B cell (primary cell): ENCODE results near the gene RBM22. TPM values are rescaled to one million over a fixed set of nuclear protein-coding genes. Genes with fewer than 3 reads are reported as not detected.

ENCODE experiments used
- ATAC-seq: fragments of 200-7000 bp; cut with Tn5 transposase; one replicate; pipeline ENCODE4 v1.10.0; 2021; ENCODE audit warnings: low read depth, mild to moderate bottlenecking, moderate number of reproducible peaks, moderate library complexity
- CTCF ChIA-PET: fragments of 350-600 bp; sonication (Branson Sonifier 250); formaldehyde crosslinking; loops from one replicate; lab custom pipeline; 2021; ENCODE audit warnings: antibody characterized with exemption, inconsistent platforms; lab: Charles Lee
- POLR2A ChIA-PET: fragments of 350-600 bp; sonication (Branson Sonifier 250); formaldehyde crosslinking; loops from one replicate; lab custom pipeline; 2021; ENCODE audit warnings: antibody characterized with exemption; lab: Charles Lee
- DNase-seq: peaks from one replicate; pipeline ENCODE4 v3.0.0; 2013
- H2AFZ ChIP-seq: 2 replicates; pipeline ENCODE4 v1.6.1; 2012; ENCODE audit warnings: mild to moderate bottlenecking, low read depth, low read length; ENCODE audit not compliant: insufficient read depth, poor library complexity, severe bottlenecking
- H3K27ac ChIP-seq, 2 donors: 1 replicate in 1 of 2; 2 replicates in 1 of 2; pipeline ENCODE4 v1.5.1; 2012 to 2013; ENCODE audit warnings: low read length in 2 of 2, mild to moderate bottlenecking in 2 of 2, moderate library complexity in 1 of 2
- H3K27me3 ChIP-seq, 4 experiments: fragments of 200-600 bp in 1 of 4; sonication (generic) in 1 of 4; replicated peaks in 1 of 4; 1 replicate in 2 of 4; 2 replicates in 2 of 4; pipeline versions ENCODE4 v1.6.1 to v1.7.0; 2013 to 2016; ENCODE audit warnings: low read length in 3 of 4, mild to moderate bottlenecking in 2 of 4, mixed read lengths in 1 of 4, moderate library complexity in 1 of 4; ENCODE audit not compliant: insufficient read depth in 4 of 4, control insufficient read depth in 3 of 4; ENCODE audit errors: control extremely low read depth in 1 of 4
- H3K36me3 ChIP-seq, 2 experiments: replicated peaks in 1 of 2; 1 replicate in 1 of 2; 2 replicates in 1 of 2; pipeline versions ENCODE4 v1.6.1 to v1.7.1; 2013; ENCODE audit warnings: low read length in 1 of 2; ENCODE audit not compliant: insufficient read depth in 2 of 2, control insufficient read depth in 1 of 2; ENCODE audit errors: control extremely low read depth in 1 of 2, extremely low read depth in 1 of 2
- H3K4me1 ChIP-seq, 2 donors: fragments of 200-600 bp in 1 of 2; sonication (generic) in 1 of 2; 1 replicate in 1 of 2; 2 replicates in 1 of 2; pipeline versions ENCODE4 v1.5.1 to v1.6.1; 2013 to 2017; ENCODE audit warnings: low read length in 2 of 2; ENCODE audit not compliant: control insufficient read depth in 2 of 2, insufficient read depth in 2 of 2
- H3K4me2 ChIP-seq: replicated peaks from 2 replicates; pipeline ENCODE3; 2012; ENCODE audit warnings: mild to moderate bottlenecking, low read depth, low read length; ENCODE audit not compliant: poor library complexity, severe bottlenecking
- H3K4me3 ChIP-seq, 5 experiments: fragments of 200-600 bp in 1 of 5; sonication (generic) in 1 of 5; 1 replicate in 3 of 5; 2 replicates in 2 of 5; pipeline versions ENCODE4 v1.5.1 to v1.7.0; 2011 to 2016; ENCODE audit warnings: low read length in 4 of 5, mild to moderate bottlenecking in 4 of 5, low read depth in 2 of 5, control low read depth in 1 of 5, moderate library complexity in 1 of 5; ENCODE audit not compliant: insufficient read depth in 1 of 5; ENCODE audit errors: control extremely low read depth in 1 of 5, extremely low read depth in 1 of 5
- H3K79me2 ChIP-seq: fragments of 200-600 bp; sonication (generic); one replicate; pipeline ENCODE4 v1.6.0; 2016; ENCODE audit warnings: low read length; ENCODE audit not compliant: control insufficient read depth, insufficient read depth
- H3K9ac ChIP-seq: fragments of 200-600 bp; sonication (generic); 2 replicates; pipeline ENCODE4 v1.6.1; 2017; ENCODE audit warnings: mild to moderate bottlenecking, low read length, moderate library complexity
- H3K9me3 ChIP-seq, 3 donors: one replicate each; pipeline versions ENCODE4 v1.6.1 to v1.7.1; 2013; ENCODE audit warnings: low read length in 2 of 3; ENCODE audit not compliant: control insufficient read depth in 2 of 3, insufficient read depth in 1 of 3; ENCODE audit errors: control extremely low read depth in 1 of 3
- H4K20me1 ChIP-seq: 2 replicates; pipeline ENCODE4 v1.6.0; 2012; ENCODE audit warnings: mild to moderate bottlenecking, low read length; ENCODE audit not compliant: insufficient read depth, control insufficient read depth, poor library complexity, severe bottlenecking
- H3K27ac Mint-ChIP-seq: one replicate; pipeline ENCODE4 v1.8.0; 2021; ENCODE audit warnings: mixed read lengths
- H3K27me3 Mint-ChIP-seq: one replicate; pipeline ENCODE4 v1.8.0; 2021; ENCODE audit warnings: mixed read lengths
- H3K4me1 Mint-ChIP-seq: one replicate; pipeline ENCODE4 v1.8.0; 2021; ENCODE audit warnings: mixed read lengths
- H3K4me3 Mint-ChIP-seq: one replicate; pipeline ENCODE4 v1.8.0; 2021; ENCODE audit warnings: mixed read lengths
- H3K9me3 Mint-ChIP-seq: one replicate; pipeline ENCODE4 v1.8.0; 2022; ENCODE audit warnings: mixed read lengths; ENCODE audit not compliant: insufficient read depth
- CTCF ChIP-seq: fragments of 200-600 bp; IDR thresholded peaks from one replicate; pipeline ENCODE4 v1.8.0; 2022; ENCODE audit warnings: antibody characterized with exemption, mild to moderate bottlenecking
- EZH2 ChIP-seq: IDR thresholded peaks from 2 replicates; pipeline ENCODE4 v1.6.1; 2012; ENCODE audit warnings: borderline replicate concordance, low read depth, mild to moderate bottlenecking, moderate library complexity, low read length; ENCODE audit not compliant: insufficient read depth, poor library complexity, severe bottlenecking
- WGBS: methylation state at CpG from one replicate; pipeline ENCODE4 v1.1.5; 2013; ENCODE audit warnings: missing lambda C conversion rate; ENCODE audit not compliant: insufficient coverage; 5-methylcytosine and 5-hydroxymethylcytosine counted together
- intact Hi-C: fragments of 100-400 bp; cut with micrococcal nuclease; formaldehyde crosslinking; loops from one replicate; pipeline ENCODE4 v1.10.0; 2022
- polyA plus RNA-seq: library from polyadenylated mRNA; depleted of rRNA; stranded (reverse); fragments of >200 nt; gene quantifications from 2 replicates; pipeline ENCODE4 v1.2.3, GENCODE V29; 2012
- total RNA-seq, 2 donors: library from RNA; stranded (reverse); fragments of 120-200 nt in 1 of 2; gene quantifications; 1 replicate in 1 of 2; 2 replicates in 1 of 2; pipeline versions ENCODE4 v1.2.3 to v1.2.4, GENCODE V29; 2013 to 2022

RBM22 gene
- total and polyA plus RNA-seq, 2 donors (not counting 1 experiment from before 2014, with no cell fraction given), result 70.6 to 89.4 TPM

DNA sequence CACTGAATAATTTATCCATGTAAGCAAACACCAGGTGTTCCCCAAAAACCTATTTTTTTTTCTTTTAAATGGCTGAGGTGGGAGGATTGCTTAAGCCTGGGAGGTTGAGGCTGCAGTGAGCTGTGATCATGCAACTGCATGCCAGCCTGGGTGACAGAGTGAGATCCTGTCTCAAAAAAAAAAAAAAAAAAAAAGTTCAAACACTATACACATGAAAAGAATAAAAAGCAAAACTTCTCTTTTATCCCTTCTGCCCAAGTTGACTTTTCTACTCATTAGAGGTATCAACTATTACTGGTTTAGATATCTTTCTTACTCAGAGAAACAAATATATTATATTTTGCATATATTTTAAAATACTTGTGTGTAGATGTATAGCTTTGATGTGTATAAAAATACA, 40.1 kb upstream of the RBM22 start:
- Histone ChIP-seq H4K20me1 (peaks cover 40% of the 10 kb centered on the region), H3K27me3 (no peaks in the 10 kb centered on the region), H3K79me2 (peaks cover 59% of the 10 kb centered on the region), H3K27ac (no peak overlapping the region), H3K36me3 (peaks cover 0 to 19% of the 10 kb centered on the region in 2 experiments), H3K9me3 (peaks cover 0 to 2% (median 0%) of the 10 kb centered on the region in 3 donors), H3K4me3 (no peak overlapping the region), H3K4me1 (no peaks in the 10 kb centered on the region), H3K4me2 (no peak overlapping the region), H2AFZ (no peak overlapping the region), H3K9ac (no peak overlapping the region)
- intact Hi-C loops, result no loop called here
- POLR2A ChIA-PET, result no interaction called here
- peaks cover 27% of the 10 kb centered on the region for H3K4me1 Mint-ChIP-seq
- CTCF ChIA-PET, result no interaction called here
- H3K27ac Mint-ChIP-seq, result no peak overlapping the region
- no peak overlapping the region for H3K4me3 Mint-ChIP-seq
- no peaks in the 10 kb centered on the region for H3K27me3 Mint-ChIP-seq
- ATAC-seq (no peak), DNase-seq (no peak)
- TF ChIP-seq EZH2 (no peak), CTCF (no peak)
- H3K9me3 Mint-ChIP-seq, result peaks cover 9% of the 10 kb centered on the region

- TF ChIP-seq EZH2 (no peak), CTCF (no peak)
- Histone ChIP-seq H4K20me1 (peaks cover 52% of the 10 kb centered on the region), H3K9me3 (peaks cover 0 to 11% (median 2%) of the 10 kb centered on the region in 3 donors), H2AFZ (no peak overlapping the region), H3K4me1 (peaks cover 6 to 8% of the 10 kb centered on the region in 2 donors), H3K27ac (no peak overlapping the region), H3K4me3 (no peak overlapping the region), H3K4me2 (no peak overlapping the region), H3K36me3 (peaks cover 0 to 29% of the 10 kb centered on the region in 2 experiments), H3K9ac (no peak overlapping the region), H3K79me2 (peaks cover 67% of the 10 kb centered on the region), H3K27me3 (no peaks in the 10 kb centered on the region)
- H3K27ac Mint-ChIP-seq, result no peak overlapping the region
- WGBS, result 93% methylated on average over 3 of the region's 7 CpGs
- intact Hi-C loops, result no loop called here
- ChIA-PET CTCF (interaction anchor here (0.7 kb wide), 1 partner anchor 13 kb away, joined by 3 read pairs; no protein-coding TSS in a partner anchor), POLR2A (no interaction called here)
- peaks cover 37% of the 10 kb centered on the region for H3K4me1 Mint-ChIP-seq
- peaks cover 11% of the 10 kb centered on the region for H3K9me3 Mint-ChIP-seq
- DNase-seq (no peak), ATAC-seq (no peak)
- no peaks in the 10 kb centered on the region for H3K27me3 Mint-ChIP-seq
- no peak overlapping the region for H3K4me3 Mint-ChIP-seq
Measured at GRCh38 chr5:150738862-150739261, 38.0 kb upstream of the RBM22 start.
